A549 (cell line): ENCODE measurements around the gene ERN2.

ENCODE experiments used
- CEBPB ChIP-seq, 2 experiments: fragments of >200 bp in 1 of 2; sonication (Bioruptor Twin) in 1 of 2; formaldehyde crosslinking in 1 of 2; IDR thresholded peaks; 2 replicates each; pipeline ENCODE4 v1.6.1; 2012 to 2016
- ESRRA ChIP-seq: fragments of 150-350 bp; IDR thresholded peaks from 2 replicates; pipeline ENCODE4 v1.6.1; 2014; ENCODE audit warnings: mild to moderate bottlenecking, low read length, borderline replicate concordance
- HOXB5 ChIP-seq: fragments of 250-450 bp; sonication (Bioruptor Pico); IDR thresholded peaks from 2 replicates; pipeline ENCODE4 v1.5.0; 2020; ENCODE audit warnings: mild to moderate bottlenecking, moderate library complexity
- KDM5A ChIP-seq: fragments of 200-600 bp; sonication (generic); IDR thresholded peaks from 2 replicates; pipeline ENCODE4 v1.6.1; 2016; ENCODE audit warnings: antibody characterized with exemption, mild to moderate bottlenecking
- RFX5 ChIP-seq: fragments of 450-650 bp; IDR thresholded peaks from 2 replicates; pipeline ENCODE4 v1.7.1; 2014; ENCODE audit warnings: antibody characterized with exemption, mild to moderate bottlenecking, moderate library complexity
- TF ChIP-seq, protein P1 (sequence below): fragments of 200-600 bp; sonication (generic); IDR thresholded peaks from 2 replicates; pipeline ENCODE4 v1.6.1; 2016; ENCODE audit warnings: antibody characterized with exemption, mild to moderate bottlenecking, moderate library complexity

DNA sequence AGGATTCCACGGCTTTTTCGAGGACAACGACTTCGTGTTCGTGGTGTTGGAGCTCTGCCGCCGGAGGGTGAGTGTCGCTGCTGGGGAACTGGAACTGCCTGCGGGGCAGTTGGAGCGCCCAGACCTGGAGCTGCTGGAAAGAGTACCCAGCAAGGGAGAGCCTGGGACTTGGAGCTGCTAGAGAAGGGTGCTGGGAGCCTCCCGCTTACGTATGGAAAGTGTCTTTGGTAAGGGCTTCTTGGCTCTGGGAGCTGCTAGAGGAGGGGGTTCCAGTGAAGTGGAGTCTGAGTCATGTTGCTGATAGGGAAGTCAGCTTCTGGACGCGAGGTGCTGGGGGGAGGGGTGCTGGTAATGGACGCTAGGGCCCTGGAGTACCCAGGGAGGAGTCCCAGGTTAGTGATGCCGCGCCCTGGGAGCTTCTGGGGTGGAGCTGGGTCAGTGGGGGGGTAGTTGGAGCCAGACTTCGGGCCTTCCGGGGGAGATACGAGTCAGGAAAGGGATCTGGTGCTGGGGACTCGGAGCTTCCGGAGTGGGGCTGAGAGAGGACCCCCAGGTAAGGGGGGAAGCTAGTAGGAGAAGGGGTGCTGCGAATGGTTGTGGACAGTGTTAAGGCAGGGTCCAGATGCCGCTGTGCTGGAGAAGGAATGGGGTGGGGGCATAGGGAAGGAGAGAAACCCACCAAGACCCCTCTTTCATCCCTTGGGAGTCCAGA lies 33.6 kb downstream of the ERN2 start:
- TF ChIP-seq ESRRA (no peak), RFX5 (no peak), KDM5A (no peak), HOXB5 (no peak), CEBPB (IDR thresholded peaks at IDR 0.05) (no peak)
- TF ChIP-seq, protein P1, sequence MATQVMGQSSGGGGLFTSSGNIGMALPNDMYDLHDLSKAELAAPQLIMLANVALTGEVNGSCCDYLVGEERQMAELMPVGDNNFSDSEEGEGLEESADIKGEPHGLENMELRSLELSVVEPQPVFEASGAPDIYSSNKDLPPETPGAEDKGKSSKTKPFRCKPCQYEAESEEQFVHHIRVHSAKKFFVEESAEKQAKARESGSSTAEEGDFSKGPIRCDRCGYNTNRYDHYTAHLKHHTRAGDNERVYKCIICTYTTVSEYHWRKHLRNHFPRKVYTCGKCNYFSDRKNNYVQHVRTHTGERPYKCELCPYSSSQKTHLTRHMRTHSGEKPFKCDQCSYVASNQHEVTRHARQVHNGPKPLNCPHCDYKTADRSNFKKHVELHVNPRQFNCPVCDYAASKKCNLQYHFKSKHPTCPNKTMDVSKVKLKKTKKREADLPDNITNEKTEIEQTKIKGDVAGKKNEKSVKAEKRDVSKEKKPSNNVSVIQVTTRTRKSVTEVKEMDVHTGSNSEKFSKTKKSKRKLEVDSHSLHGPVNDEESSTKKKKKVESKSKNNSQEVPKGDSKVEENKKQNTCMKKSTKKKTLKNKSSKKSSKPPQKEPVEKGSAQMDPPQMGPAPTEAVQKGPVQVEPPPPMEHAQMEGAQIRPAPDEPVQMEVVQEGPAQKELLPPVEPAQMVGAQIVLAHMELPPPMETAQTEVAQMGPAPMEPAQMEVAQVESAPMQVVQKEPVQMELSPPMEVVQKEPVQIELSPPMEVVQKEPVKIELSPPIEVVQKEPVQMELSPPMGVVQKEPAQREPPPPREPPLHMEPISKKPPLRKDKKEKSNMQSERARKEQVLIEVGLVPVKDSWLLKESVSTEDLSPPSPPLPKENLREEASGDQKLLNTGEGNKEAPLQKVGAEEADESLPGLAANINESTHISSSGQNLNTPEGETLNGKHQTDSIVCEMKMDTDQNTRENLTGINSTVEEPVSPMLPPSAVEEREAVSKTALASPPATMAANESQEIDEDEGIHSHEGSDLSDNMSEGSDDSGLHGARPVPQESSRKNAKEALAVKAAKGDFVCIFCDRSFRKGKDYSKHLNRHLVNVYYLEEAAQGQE = no peak
